PC-3 (cell line): ENCODE measurements around the gene CHID1. TPM values are rescaled to one million over a fixed set of nuclear protein-coding genes. Genes with fewer than 3 reads are reported as not detected.
A peak's percentile ranks its signal among the peaks of the same experiment; 100 is the strongest.

Source experiments
- ATAC-seq: fragments of 200-7000 bp; cut with Tn5 transposase; 2 replicates; pipeline ENCODE4 v1.9.1; 2020; ENCODE audit warnings: mild to moderate bottlenecking, moderate library complexity
- BruUV-seq: library from RNA; stranded (reverse); fragments of 400-500 nt; replicated peaks from 2 replicates; lab custom pipeline; 2021; lab: Mats Ljungman, UMichigan
- CTCF ChIA-PET: fragments of 300-600 bp; sonication (Branson Sonifier 250); formaldehyde crosslinking; loops from one replicate; lab custom pipeline; 2022; ENCODE audit warnings: antibody characterized with exemption; lab: Charles Lee
- POLR2A ChIA-PET: fragments of 300-600 bp; sonication (Branson Sonifier 250); formaldehyde crosslinking; loops from one replicate; lab custom pipeline; 2022; ENCODE audit warnings: antibody characterized with exemption; ENCODE audit not compliant: unreplicated experiment; lab: Charles Lee
- DNase-seq: peaks from one replicate; pipeline ENCODE4 v3.0.0-alpha.2; 2015
- H2AFZ ChIP-seq: fragments of 300-600 bp; sonication (generic); 2 replicates; pipeline ENCODE4 v1.6.0; 2016; ENCODE audit warnings: antibody characterized with exemption, low read length
- H3F3A ChIP-seq: fragments of 300-600 bp; sonication (generic); one replicate; pipeline ENCODE4 v1.6.0; 2017; ENCODE audit warnings: antibody characterized with exemption, low read length, control low read depth, mild to moderate bottlenecking; ENCODE audit not compliant: unreplicated experiment
- H3K27ac ChIP-seq: fragments of 300-600 bp; sonication (generic); 2 replicates; pipeline ENCODE4 v1.5.1; 2016; ENCODE audit warnings: mild to moderate bottlenecking, low read length
- H3K27me3 ChIP-seq: fragments of 300-600 bp; sonication (generic); 2 replicates; pipeline ENCODE4 v1.6.1; 2016; ENCODE audit warnings: low read length, mixed read lengths
- H3K36me3 ChIP-seq: fragments of 300-600 bp; sonication (generic); 2 replicates; pipeline ENCODE4 v1.6.1; 2016; ENCODE audit warnings: low read depth, mixed run types, low read length, mixed read lengths
- H3K4me1 ChIP-seq: fragments of 300-600 bp; sonication (generic); 2 replicates; pipeline ENCODE4 v1.5.1; 2016; ENCODE audit warnings: low read length; ENCODE audit not compliant: insufficient read depth
- H3K4me2 ChIP-seq: fragments of 300-600 bp; sonication (generic); 2 replicates; pipeline ENCODE4 v1.6.0; 2016; ENCODE audit warnings: low read length
- H3K4me3 ChIP-seq: fragments of 300-600 bp; sonication (generic); 2 replicates; pipeline ENCODE4 v1.5.1; 2016; ENCODE audit warnings: mild to moderate bottlenecking, low read length, mixed read lengths
- H3K79me2 ChIP-seq: fragments of 300-600 bp; sonication (generic); 2 replicates; pipeline ENCODE4 v1.6.1; 2017; ENCODE audit warnings: low read length, mixed read lengths
- H3K9ac ChIP-seq: fragments of 300-600 bp; sonication (generic); 2 replicates; pipeline ENCODE4 v1.6.0; 2016; ENCODE audit warnings: mild to moderate bottlenecking, low read length
- H3K9me2 ChIP-seq: fragments of 300-600 bp; sonication (generic); replicated peaks from 2 replicates; pipeline ENCODE4 v1.6.1; 2016; ENCODE audit warnings: mixed run types, low read length, mixed read lengths
- H3K9me3 ChIP-seq: fragments of 300-600 bp; sonication (generic); 2 replicates; pipeline ENCODE4 v1.6.1; 2016; ENCODE audit warnings: low read length, mixed read lengths
- H4K20me1 ChIP-seq: fragments of 300-600 bp; sonication (generic); 2 replicates; pipeline ENCODE4 v1.6.1; 2016; ENCODE audit warnings: low read length, mixed read lengths
- EZH2 ChIP-seq: fragments of 300-600 bp; sonication (generic); IDR thresholded peaks from one replicate; pipeline ENCODE4 v1.6.1; 2017; ENCODE audit warnings: antibody characterized with exemption, mild to moderate bottlenecking, low read length; ENCODE audit not compliant: unreplicated experiment
- EZH2phosphoT487 ChIP-seq: fragments of 300-600 bp; sonication (generic); IDR thresholded peaks from 2 replicates; pipeline ENCODE4 v1.6.1; 2018; ENCODE audit warnings: mild to moderate bottlenecking, antibody characterized with exemption, low read length, borderline replicate concordance
- intact Hi-C: fragments of 100-400 bp; cut with micrococcal nuclease; formaldehyde crosslinking; loops from 2 replicates; pipeline ENCODE4 v1.9.0; 2023
- total RNA-seq: library from RNA; depleted of rRNA; stranded (reverse); fragments of >200 nt; gene quantifications from 2 replicates; pipeline ENCODE4 v1.2.3, GENCODE V29; 2014
- TF ChIP-seq, protein P1 (sequence below): fragments of 300-600 bp; sonication (generic); conservative IDR thresholded peaks from 2 replicates; pipeline ENCODE4 v1.5.1; 2017; ENCODE audit warnings: antibody characterized with exemption, low read depth, mild to moderate bottlenecking, low read length

CHID1 gene
- total RNA-seq, 1 experiment from 2014 or later = 70.2 TPM

DNA sequence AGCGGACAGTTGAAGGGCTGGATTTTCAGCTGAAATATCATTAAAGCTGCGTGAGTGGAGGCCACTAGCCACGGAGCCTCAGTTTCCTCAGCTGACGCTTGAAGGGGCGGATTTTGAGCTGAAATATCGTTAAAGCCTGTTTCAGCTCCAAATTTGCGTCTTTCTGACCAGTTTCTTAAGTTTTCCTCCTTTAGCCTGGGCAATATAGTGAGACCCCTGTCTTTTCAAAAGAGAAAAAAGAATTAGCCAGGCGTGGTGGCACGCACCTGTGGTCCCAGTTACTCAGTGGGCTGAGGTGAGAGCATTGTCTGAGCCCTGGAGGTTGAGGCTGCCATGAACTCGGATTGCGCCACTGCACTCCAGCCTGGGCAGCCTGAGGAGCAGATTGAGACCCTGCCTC is 18.8 kb upstream of the CHID1 start:
- no peak for TF ChIP-seq EZH2phosphoT487
- TF ChIP-seq EZH2 = no peak
- TF ChIP-seq, protein P1, sequence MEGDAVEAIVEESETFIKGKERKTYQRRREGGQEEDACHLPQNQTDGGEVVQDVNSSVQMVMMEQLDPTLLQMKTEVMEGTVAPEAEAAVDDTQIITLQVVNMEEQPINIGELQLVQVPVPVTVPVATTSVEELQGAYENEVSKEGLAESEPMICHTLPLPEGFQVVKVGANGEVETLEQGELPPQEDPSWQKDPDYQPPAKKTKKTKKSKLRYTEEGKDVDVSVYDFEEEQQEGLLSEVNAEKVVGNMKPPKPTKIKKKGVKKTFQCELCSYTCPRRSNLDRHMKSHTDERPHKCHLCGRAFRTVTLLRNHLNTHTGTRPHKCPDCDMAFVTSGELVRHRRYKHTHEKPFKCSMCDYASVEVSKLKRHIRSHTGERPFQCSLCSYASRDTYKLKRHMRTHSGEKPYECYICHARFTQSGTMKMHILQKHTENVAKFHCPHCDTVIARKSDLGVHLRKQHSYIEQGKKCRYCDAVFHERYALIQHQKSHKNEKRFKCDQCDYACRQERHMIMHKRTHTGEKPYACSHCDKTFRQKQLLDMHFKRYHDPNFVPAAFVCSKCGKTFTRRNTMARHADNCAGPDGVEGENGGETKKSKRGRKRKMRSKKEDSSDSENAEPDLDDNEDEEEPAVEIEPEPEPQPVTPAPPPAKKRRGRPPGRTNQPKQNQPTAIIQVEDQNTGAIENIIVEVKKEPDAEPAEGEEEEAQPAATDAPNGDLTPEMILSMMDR = no peak
- peaks cover 8% of the 10 kb centered on the region for H3K4me1 ChIP-seq
- H3K9ac ChIP-seq = no peak overlapping the region
- H3K4me3 ChIP-seq = no peak overlapping the region
- H3K27ac ChIP-seq = no peak overlapping the region
- H3K9me2 ChIP-seq = no peaks in the 10 kb centered on the region
- no peaks in the 10 kb centered on the region; the same call in 1 of the 2 replicates for H3K36me3 ChIP-seq
- POLR2A ChIA-PET = no interaction called here
- DNase-seq (no peak), ATAC-seq (no peak)
- CTCF ChIA-PET = interaction anchor here (0.6 kb wide), 1 partner anchor 94 kb away, joined by 3 read pairs; no protein-coding TSS in a partner anchor
- peaks cover 12% of the 10 kb centered on the region for H4K20me1 ChIP-seq
- no TSS peak for BruUV-seq
- H3K27me3 ChIP-seq = no peaks in the 10 kb centered on the region
- peaks cover 81% of the 10 kb centered on the region for H3K79me2 ChIP-seq
- no peak overlapping the region for H2AFZ ChIP-seq
- no peaks in the 10 kb centered on the region for H3F3A ChIP-seq
- intact Hi-C loops = no loop called here
- H3K9me3 ChIP-seq = no peaks in the 10 kb centered on the region
- no peak overlapping the region for H3K4me2 ChIP-seq

DNA sequence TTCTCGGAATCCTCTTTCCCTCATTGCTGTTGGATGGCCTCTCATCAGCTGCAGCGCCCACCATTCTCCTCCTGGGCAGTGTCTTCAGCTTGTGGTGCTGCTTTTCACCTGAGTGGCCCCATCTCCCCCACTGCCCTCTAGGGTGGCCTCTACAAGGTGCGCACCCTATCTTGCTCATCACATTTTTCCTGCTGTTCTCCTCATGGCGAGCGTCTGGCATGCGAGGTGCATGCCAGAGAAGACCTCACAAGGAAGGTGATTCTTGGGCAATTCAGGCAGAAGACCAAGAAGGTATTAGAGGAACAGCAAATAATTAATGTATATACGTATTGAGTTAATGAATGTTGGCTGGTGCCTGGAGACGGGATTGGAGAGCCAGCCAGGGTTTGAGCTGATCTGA is 18.2 kb upstream of the CHID1 start:
- Histone ChIP-seq H3F3A (no peaks in the 10 kb centered on the region), H3K4me2 (no peak overlapping the region), H3K27ac (no peak overlapping the region), H3K4me3 (no peak overlapping the region), H3K79me2 (peaks cover 76% of the 10 kb centered on the region), H4K20me1 (peaks cover 12% of the 10 kb centered on the region), H3K4me1 (peaks cover 8% of the 10 kb centered on the region), H3K9me2 (no peaks in the 10 kb centered on the region), H3K9ac (no peak overlapping the region), H3K27me3 (no peaks in the 10 kb centered on the region), H2AFZ (no peak overlapping the region), H3K36me3 (no peaks in the 10 kb centered on the region; the same call in 1 of the 2 replicates), H3K9me3 (no peaks in the 10 kb centered on the region)
- ChIA-PET CTCF (interaction anchor here (0.6 kb wide), 1 partner anchor 94 kb away, joined by 3 read pairs; no protein-coding TSS in a partner anchor), POLR2A (no interaction called here)
- no TSS peak for BruUV-seq
- ATAC-seq (no peak), DNase-seq (no peak)
- TF ChIP-seq EZH2 (no peak), EZH2phosphoT487 (no peak)
- TF ChIP-seq, protein P1 = no peak
- intact Hi-C loops = no loop called here

DNA sequence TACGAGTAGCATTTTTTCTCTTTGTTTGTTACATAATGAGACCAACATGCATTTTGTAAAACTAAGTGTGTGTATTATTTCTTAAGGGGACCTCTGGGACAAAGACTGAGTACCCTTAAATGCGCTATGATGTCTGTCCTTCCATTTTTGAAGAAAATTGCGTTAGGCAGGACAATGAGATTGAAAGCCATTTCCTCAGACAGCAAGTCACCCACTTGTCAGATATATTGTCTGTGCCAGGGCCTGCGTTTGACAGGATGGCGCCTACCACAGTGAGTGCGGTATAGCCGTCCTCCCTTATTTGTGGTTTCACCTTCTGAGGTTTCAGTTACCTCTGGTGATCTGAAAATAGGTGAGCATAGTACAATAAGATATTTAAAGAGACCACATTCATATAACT is 17.3 kb upstream of the CHID1 start:
- no TSS peak for BruUV-seq
- intact Hi-C loops = no loop called here
- TF ChIP-seq EZH2 (no peak), EZH2phosphoT487 (no peak)
- TF ChIP-seq, protein P1 = no peak
- H3K27me3 ChIP-seq = no peaks in the 10 kb centered on the region
- no peaks in the 10 kb centered on the region for H3K9me2 ChIP-seq
- DNase-seq (no peak), ATAC-seq (no peak)
- H3K9ac ChIP-seq = no peak overlapping the region
- peaks cover 67% of the 10 kb centered on the region for H3K79me2 ChIP-seq
- CTCF ChIA-PET = interaction anchor here (0.6 kb wide), 1 partner anchor 17 kb away, joined by 5 read pairs; no protein-coding TSS in a partner anchor
- POLR2A ChIA-PET = interaction anchor here (0.6 kb wide), 1 partner anchor 125 kb away, joined by 5 read pairs; no protein-coding TSS in a partner anchor
- H3F3A ChIP-seq = no peaks in the 10 kb centered on the region
- H4K20me1 ChIP-seq = peaks cover 12% of the 10 kb centered on the region
- no peak overlapping the region for H2AFZ ChIP-seq
- peak overlapping the region; percentile 26; the same call in 1 of the 2 replicates for H3K4me2 ChIP-seq
- H3K36me3 ChIP-seq = no peaks in the 10 kb centered on the region; the same call in 1 of the 2 replicates
- H3K27ac ChIP-seq = no peak overlapping the region
- no peak overlapping the region for H3K4me3 ChIP-seq
- H3K4me1 ChIP-seq = peaks cover 8% of the 10 kb centered on the region
- H3K9me3 ChIP-seq = no peaks in the 10 kb centered on the region
